GM12878 (cell line): ENCODE data around the gene MPPED1.

Experiments used
- ASH2L ChIP-seq: fragments of 300-600, 200-600 bp; sonication (generic); IDR thresholded peaks from 2 replicates; pipeline ENCODE4 v1.6.1; 2017; ENCODE audit warnings: low read depth, mild to moderate bottlenecking, borderline replicate concordance
- EP300 ChIP-seq, 2 experiments: fragments of 150-350 bp in 1 of 2; IDR thresholded peaks; 2 replicates each; pipeline ENCODE4 v1.6.1; 2011 to 2012; ENCODE audit warnings: low read depth in 2 of 2, low read length in 2 of 2, borderline replicate concordance in 1 of 2, improper control_type of control experiment in 1 of 2, inconsistent platforms in 1 of 2; ENCODE audit not compliant: control insufficient read depth in 1 of 2
- EZH2 ChIP-seq: IDR thresholded peaks from 2 replicates; pipeline ENCODE4 v1.6.1; 2012; ENCODE audit warnings: low read depth, mild to moderate bottlenecking, control low read depth, inconsistent platforms, low read length, borderline replicate concordance; ENCODE audit not compliant: control insufficient read depth
- FOXM1 ChIP-seq: IDR thresholded peaks from 2 replicates; pipeline ENCODE4 v1.6.1; 2012; ENCODE audit warnings: low read depth, mild to moderate bottlenecking, inconsistent platforms, low read length, moderate library complexity
- NFYB ChIP-seq: IDR thresholded peaks from 2 replicates; pipeline ENCODE4 v1.6.1; 2011; ENCODE audit warnings: low read depth, mild to moderate bottlenecking, low read length, improper control_type of control experiment, moderate library complexity; ENCODE audit not compliant: insufficient read depth
- RAD21 ChIP-seq: IDR thresholded peaks from 2 replicates; pipeline ENCODE4 v1.6.1; 2011; ENCODE audit warnings: mild to moderate bottlenecking, low read depth, low read length, moderate library complexity; ENCODE audit not compliant: insufficient read depth
- ZNF622 ChIP-seq: fragments of 450-650 bp; IDR thresholded peaks from 2 replicates; pipeline ENCODE4 v1.6.1; 2017; ENCODE audit warnings: mild to moderate bottlenecking, inconsistent platforms
- TF ChIP-seq, protein P1 (sequence below), 3 experiments: IDR thresholded peaks in 2 of 3; conservative IDR thresholded peaks in 1 of 3; 2 replicates each; pipeline ENCODE4 v1.5.1; 2011; ENCODE audit warnings: low read depth in 3 of 3, low read length in 3 of 3, mild to moderate bottlenecking in 3 of 3, control low read depth in 2 of 3, moderate library complexity in 2 of 3, inconsistent platforms in 1 of 3, mixed read lengths in 1 of 3; ENCODE audit not compliant: control insufficient read depth in 2 of 3, insufficient read depth in 1 of 3; ENCODE audit errors: extremely low read depth in 1 of 3

DNA sequence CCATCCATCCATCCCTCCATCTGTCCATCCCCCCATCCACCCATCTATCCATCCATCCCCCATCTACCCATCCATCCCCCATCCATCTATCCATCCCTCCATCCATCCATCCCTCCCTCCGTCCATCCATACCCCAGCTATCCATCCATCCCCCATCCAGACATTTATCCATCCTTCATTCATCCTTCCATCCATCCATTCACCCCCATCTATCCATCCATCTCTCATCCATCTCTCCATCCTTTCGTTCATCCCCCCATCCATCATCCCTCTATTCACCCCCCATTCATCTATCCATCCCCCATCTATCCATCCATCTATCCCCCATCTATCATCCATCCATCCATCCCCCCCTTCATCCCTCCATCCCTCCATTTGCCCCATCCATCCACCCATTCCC lies 97.5 kb downstream of the MPPED1 start:
- TF ChIP-seq RAD21 = no peak
- no peak for TF ChIP-seq EZH2
- TF ChIP-seq FOXM1 = no peak
- TF ChIP-seq EP300 (IDR thresholded peaks at IDR 0.05; ENCODE audit: borderline replicate concordance in 1 of 2, control insufficient read depth in 1 of 2, low read depth in 2 of 2, low read length in 2 of 2) = no peak
- TF ChIP-seq, protein P1, sequence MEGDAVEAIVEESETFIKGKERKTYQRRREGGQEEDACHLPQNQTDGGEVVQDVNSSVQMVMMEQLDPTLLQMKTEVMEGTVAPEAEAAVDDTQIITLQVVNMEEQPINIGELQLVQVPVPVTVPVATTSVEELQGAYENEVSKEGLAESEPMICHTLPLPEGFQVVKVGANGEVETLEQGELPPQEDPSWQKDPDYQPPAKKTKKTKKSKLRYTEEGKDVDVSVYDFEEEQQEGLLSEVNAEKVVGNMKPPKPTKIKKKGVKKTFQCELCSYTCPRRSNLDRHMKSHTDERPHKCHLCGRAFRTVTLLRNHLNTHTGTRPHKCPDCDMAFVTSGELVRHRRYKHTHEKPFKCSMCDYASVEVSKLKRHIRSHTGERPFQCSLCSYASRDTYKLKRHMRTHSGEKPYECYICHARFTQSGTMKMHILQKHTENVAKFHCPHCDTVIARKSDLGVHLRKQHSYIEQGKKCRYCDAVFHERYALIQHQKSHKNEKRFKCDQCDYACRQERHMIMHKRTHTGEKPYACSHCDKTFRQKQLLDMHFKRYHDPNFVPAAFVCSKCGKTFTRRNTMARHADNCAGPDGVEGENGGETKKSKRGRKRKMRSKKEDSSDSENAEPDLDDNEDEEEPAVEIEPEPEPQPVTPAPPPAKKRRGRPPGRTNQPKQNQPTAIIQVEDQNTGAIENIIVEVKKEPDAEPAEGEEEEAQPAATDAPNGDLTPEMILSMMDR (IDR thresholded peaks at IDR 0.05 in 2 of 3, conservative IDR thresholded peaks at IDR 0.05 in 1 of 3; ENCODE audit: control insufficient read depth in 2 of 3, extremely low read depth in 1 of 3, insufficient read depth in 1 of 3, low read depth in 3 of 3, low read length in 3 of 3) = no peak
- TF ChIP-seq ASH2L = no peak
- no peak for TF ChIP-seq NFYB
- no peak for TF ChIP-seq ZNF622
